H1 (cell line): ENCODE results near the gene ETV5. TPM values are rescaled to one million over a fixed set of nuclear protein-coding genes. Genes with fewer than 3 reads are reported as not detected.

Experiments used
- CTCF ChIA-PET: fragments of 300-600 bp; sonication (Branson Sonifier 250); formaldehyde crosslinking; loops from one replicate; lab custom pipeline; 2021; ENCODE audit not compliant: partially characterized antibody; lab: Charles Lee
- POLR2A ChIA-PET: fragments of 300-600 bp; sonication (Branson Sonifier 250); formaldehyde crosslinking; loops from one replicate; lab custom pipeline; 2021; ENCODE audit warnings: inconsistent platforms; ENCODE audit not compliant: partially characterized antibody; lab: Charles Lee
- DNase-seq, 2 experiments: peaks; one replicate each; pipeline versions ENCODE4 v3.0.0 to v3.0.0-alpha.2; 2010 to 2022; ENCODE audit warnings: low spot score in 2 of 2, low read depth in 1 of 2, mixed read lengths in 1 of 2
- FAIRE-seq: peaks from 2 replicates; lab custom pipeline; 2011; peaks lifted over from hg19 to GRCh38; lab: Jason Lieb, UNC
- H2AFZ ChIP-seq: 2 replicates; pipeline ENCODE4 v1.8.1; 2012; ENCODE audit warnings: low read length, inconsistent platforms
- H2AK5ac ChIP-seq: 2 replicates; pipeline ENCODE4 v1.6.1; 2013; ENCODE audit warnings: low read depth, low read length
- H2BK120ac ChIP-seq: replicated peaks from 2 replicates; pipeline ENCODE3; 2013; ENCODE audit warnings: low read depth, low read length, inconsistent platforms
- H2BK12ac ChIP-seq: 2 replicates; pipeline ENCODE4 v1.6.1; 2013; ENCODE audit warnings: low read depth, low read length
- H2BK15ac ChIP-seq: 2 replicates; pipeline ENCODE4 v1.6.1; 2013; ENCODE audit warnings: low read length
- H2BK20ac ChIP-seq: 2 replicates; pipeline ENCODE4 v1.6.1; 2013; ENCODE audit warnings: low read length
- H2BK5ac ChIP-seq: 2 replicates; pipeline ENCODE4 v1.6.1; 2013; ENCODE audit warnings: low read depth, low read length
- H3K14ac ChIP-seq: 2 replicates; pipeline ENCODE4 v1.6.1; 2013; ENCODE audit warnings: inconsistent platforms; ENCODE audit not compliant: insufficient read length
- H3K18ac ChIP-seq: 2 replicates; pipeline ENCODE4 v1.6.1; 2013; ENCODE audit warnings: low read length; ENCODE audit errors: extremely low read depth
- H3K23ac ChIP-seq: 2 replicates; pipeline ENCODE4 v1.6.1; 2013; ENCODE audit warnings: inconsistent platforms; ENCODE audit not compliant: insufficient read length
- H3K23me2 ChIP-seq: 2 replicates; pipeline ENCODE4 v1.6.1; 2013; ENCODE audit warnings: low read depth, low read length
- H3K27ac ChIP-seq: 2 replicates; pipeline ENCODE4 v1.6.1; 2011; ENCODE audit warnings: low read depth, low read length, inconsistent platforms
- H3K27me3 ChIP-seq, 4 experiments: replicated peaks in 1 of 4; 1 replicate in 1 of 4; 2 replicates in 3 of 4; pipeline versions ENCODE4 v1.6.1 to v1.8.1; 2011 to 2013; ENCODE audit warnings: low read length in 3 of 4, mild to moderate bottlenecking in 3 of 4, inconsistent platforms in 2 of 4, mixed read lengths in 2 of 4, moderate library complexity in 1 of 4; ENCODE audit not compliant: control insufficient read depth in 3 of 4, insufficient read depth in 3 of 4; ENCODE audit errors: extremely low read depth in 1 of 4
- H3K36me3 ChIP-seq, 4 experiments: 2 replicates each; pipeline versions ENCODE4 v1.6.1 to v1.8.1; 2011 to 2013; ENCODE audit warnings: mild to moderate bottlenecking in 4 of 4, low read length in 3 of 4, moderate library complexity in 2 of 4, control low read depth in 1 of 4, inconsistent platforms in 1 of 4; ENCODE audit not compliant: insufficient read depth in 4 of 4, control insufficient read depth in 2 of 4
- H3K4ac ChIP-seq: replicated peaks from 2 replicates; pipeline ENCODE3; 2013; ENCODE audit warnings: low read length, low read depth, mixed read lengths, inconsistent platforms; ENCODE audit not compliant: insufficient read length
- H3K4me1 ChIP-seq, 4 experiments: replicated peaks in 1 of 4; 1 replicate in 1 of 4; 2 replicates in 3 of 4; pipeline versions ENCODE4 v1.6.1 to v1.8.1; 2011 to 2013; ENCODE audit warnings: low read length in 3 of 4, inconsistent platforms in 2 of 4, mixed read lengths in 1 of 4; ENCODE audit not compliant: insufficient read depth in 4 of 4, control insufficient read depth in 3 of 4
- H3K4me2 ChIP-seq, 2 experiments: 2 replicates each; pipeline versions ENCODE4 v1.6.1 to v1.8.1; 2011 to 2013; ENCODE audit warnings: low read depth in 2 of 2, low read length in 2 of 2, control low read depth in 1 of 2, inconsistent platforms in 1 of 2, mild to moderate bottlenecking in 1 of 2; ENCODE audit not compliant: insufficient read depth in 1 of 2
- H3K4me3 ChIP-seq, 4 experiments: fragments of 200-600, 300-600 bp in 1 of 4; sonication (generic), shearing (Covaris generic), sonication (Bioruptor Twin) in 1 of 4; 2 replicates each; pipeline versions ENCODE4 v1.5.1 to v1.8.1; 2011 to 2016; ENCODE audit warnings: low read length in 4 of 4, low read depth in 3 of 4, control low read depth in 2 of 4, inconsistent platforms in 2 of 4, mild to moderate bottlenecking in 2 of 4, mixed read lengths in 1 of 4, moderate library complexity in 1 of 4; ENCODE audit not compliant: insufficient read depth in 2 of 4; ENCODE audit errors: extremely low read depth in 1 of 4
- H3K56ac ChIP-seq: replicated peaks from 2 replicates; pipeline ENCODE3; 2013; ENCODE audit warnings: low read depth, mild to moderate bottlenecking, mixed read lengths, low read length, inconsistent platforms; ENCODE audit not compliant: insufficient read length
- H3K79me1 ChIP-seq: 2 replicates; pipeline ENCODE4 v1.6.1; 2013; ENCODE audit warnings: low read depth, low read length, control low read depth
- H3K79me2 ChIP-seq, 2 experiments: 2 replicates each; pipeline versions ENCODE4 v1.6.1 to v1.8.1; 2012 to 2013; ENCODE audit warnings: low read length in 2 of 2, mild to moderate bottlenecking in 2 of 2, inconsistent platforms in 1 of 2; ENCODE audit not compliant: insufficient read depth in 2 of 2, control insufficient read depth in 1 of 2
- H3K9ac ChIP-seq, 4 experiments: replicated peaks in 1 of 4; 1 replicate in 1 of 4; 2 replicates in 3 of 4; pipeline versions ENCODE4 v1.6.1 to v1.8.1; 2011 to 2013; ENCODE audit warnings: low read depth in 3 of 4, low read length in 3 of 4, control low read depth in 2 of 4, mild to moderate bottlenecking in 2 of 4, moderate library complexity in 2 of 4, inconsistent platforms in 1 of 4; ENCODE audit errors: extremely low read depth in 1 of 4
- H3K9me3 ChIP-seq, 2 experiments: 2 replicates each; pipeline versions ENCODE4 v1.6.1 to v1.8.1; 2012 to 2013; ENCODE audit warnings: mild to moderate bottlenecking in 2 of 2, moderate library complexity in 2 of 2, control low read depth in 1 of 2, inconsistent platforms in 1 of 2, low read depth in 1 of 2, low read length in 1 of 2, mixed read lengths in 1 of 2; ENCODE audit not compliant: insufficient read depth in 2 of 2
- H4K20me1 ChIP-seq, 2 experiments: replicated peaks in 1 of 2; 2 replicates each; pipeline versions ENCODE3 to v1.8.1; 2011 to 2013; ENCODE audit warnings: inconsistent platforms in 2 of 2, low read length in 2 of 2, mild to moderate bottlenecking in 1 of 2; ENCODE audit not compliant: insufficient read depth in 2 of 2, control insufficient read depth in 1 of 2
- H4K5ac ChIP-seq: 2 replicates; pipeline ENCODE4 v1.6.1; 2013; ENCODE audit warnings: low read length, low read depth, mixed read lengths, inconsistent platforms; ENCODE audit not compliant: insufficient read length
- H4K8ac ChIP-seq: 2 replicates; pipeline ENCODE4 v1.8.0; 2013; ENCODE audit warnings: mild to moderate bottlenecking, moderate library complexity, low read length, inconsistent platforms; ENCODE audit not compliant: insufficient read depth; ENCODE audit errors: extremely low read depth
- H4K91ac ChIP-seq: replicated peaks from 2 replicates; pipeline ENCODE3; 2013; ENCODE audit warnings: low read length, mixed read lengths, inconsistent platforms; ENCODE audit not compliant: insufficient read length
- CEBPB ChIP-seq: IDR thresholded peaks from 2 replicates; pipeline ENCODE4 v1.6.1; 2012; ENCODE audit warnings: low read depth, low read length
- HDAC2 ChIP-seq, 2 experiments: fragments of 300-600 bp in 1 of 2; sonication (generic) in 1 of 2; IDR thresholded peaks; 2 replicates each; pipeline ENCODE4 v1.6.1; 2011 to 2012; ENCODE audit warnings: low read depth in 2 of 2, low read length in 2 of 2, mild to moderate bottlenecking in 2 of 2, moderate library complexity in 2 of 2, borderline replicate concordance in 1 of 2, inconsistent platforms in 1 of 2
- JUND ChIP-seq: IDR thresholded peaks from 2 replicates; pipeline ENCODE4 v1.6.1; 2011; ENCODE audit warnings: mild to moderate bottlenecking, improper control_type of control experiment, low read length
- WGBS, 2 experiments: shearing (Covaris generic) in 1 of 2; methylation state at CpG; one replicate each; pipeline versions ENCODE4 v1.1.6 to v1.1.7; 2013 to 2015; ENCODE audit warnings: low lambda C conversion rate in 2 of 2, mixed read lengths in 2 of 2, inconsistent platforms in 1 of 2, low coverage in 1 of 2, missing lambda C conversion rate in 1 of 2; ENCODE audit not compliant: insufficient replicate concordance in 2 of 2, insufficient coverage in 1 of 2, insufficient read length in 1 of 2; ENCODE audit errors: extremely low coverage in 1 of 2, missing lambda C conversion rate in 1 of 2; 5-methylcytosine and 5-hydroxymethylcytosine counted together
- polyA plus RNA-seq, 7 experiments: library from polyadenylated mRNA; depleted of rRNA in 3 of 7; stranded (reverse) in 5 of 7; unstranded in 2 of 7; fragments of >200 nt in 5 of 7; fragments of 200-250 nt in 2 of 7; gene quantifications; 1 replicate in 5 of 7; 2 replicates in 1 of 7; 4 replicates in 1 of 7; pipeline versions ENCODE4 v1.2.1 to v1.2.3, GENCODE V29; 2011 to 2013; ENCODE audit warnings: missing spikeins in 2 of 7, mixed read lengths in 2 of 7
- total RNA-seq: library from RNA; stranded (reverse); fragmentation: NEBNext Ultra II Directional; extraction: Animal tissue kit (Norgen Biotek cat#: 25700); gene quantifications from 2 replicates; pipeline ENCODE4 v1.2.1, GENCODE V29; 2021

Gene ETV5
- total and polyA plus RNA-seq, 2 of the 8 experiments (the other 6 are each of a cell fraction or from before 2014, with no cell fraction given) = 13.1 to 36.9 TPM

- ChIA-PET CTCF (interaction anchor here (0.6 to 1.6 kb wide), 5 partner anchors 22 to 410 kb away, joined by 3 to 4 read pairs (median 3); no protein-coding TSS in a partner anchor), POLR2A (interaction anchor here (0.6 to 1.4 kb wide), 4 partner anchors 10 to 679 kb away, joined by 3 to 8 read pairs (median 6); no protein-coding TSS in a partner anchor)
- no peaks in the 10 kb centered on the region for H3K9me3 ChIP-seq
- H3K23ac ChIP-seq = no peak overlapping the region
- no peak overlapping the region for H3K4me3 ChIP-seq
- H4K8ac ChIP-seq = no peak overlapping the region
- H2BK20ac ChIP-seq = no peak overlapping the region
- no peak overlapping the region for H2AFZ ChIP-seq
- peaks cover 0 to 21% of the 10 kb centered on the region in 2 experiments; a peak in 2 of 4 replicates for H3K79me2 ChIP-seq
- H3K4me2 ChIP-seq = no peak overlapping the region
- peaks cover 0 to 35% (median 19%) of the 10 kb centered on the region in 4 experiments; a peak in 5 of 7 replicates for H3K27me3 ChIP-seq
- H3K56ac ChIP-seq = no peak overlapping the region
- H3K4me1 ChIP-seq = peaks cover 4 to 13% (median 9%) of the 10 kb centered on the region in 4 experiments; a peak in 6 of 7 replicates
- H3K9ac ChIP-seq = no peak overlapping the region
- FAIRE-seq (no peak), DNase-seq (no peak)
- H2BK5ac ChIP-seq = no peak overlapping the region
- H3K23me2 ChIP-seq = peaks cover 4% of the 10 kb centered on the region; the same call in 1 of the 2 replicates
- H3K18ac ChIP-seq = no peak overlapping the region
- no peak overlapping the region for H3K4ac ChIP-seq
- no peak overlapping the region for H2AK5ac ChIP-seq
- no peak overlapping the region for H4K5ac ChIP-seq
- H2BK15ac ChIP-seq = no peak overlapping the region
- TF ChIP-seq HDAC2 (IDR thresholded peaks at IDR 0.05; ENCODE audit: borderline replicate concordance in 1 of 2, low read depth in 2 of 2, low read length in 2 of 2) (no peak), JUND (no peak), CEBPB (no peak)
- H2BK12ac ChIP-seq = no peak overlapping the region
- peaks cover 0 to 3% of the 10 kb centered on the region in 2 experiments for H4K20me1 ChIP-seq
- no peak overlapping the region for H4K91ac ChIP-seq
- no peak overlapping the region for H3K27ac ChIP-seq
- H2BK120ac ChIP-seq = no peak overlapping the region
- 71% methylated on average over 4 of the region's 4 CpGs; no CpG with 5 or more reads in 1 of the 2 experiments for WGBS, 2 experiments
- no peaks in the 10 kb centered on the region; a peak in 1 of 8 replicates for H3K36me3 ChIP-seq
- H3K14ac ChIP-seq = no peak overlapping the region
- no peaks in the 10 kb centered on the region for H3K79me1 ChIP-seq
Observed at GRCh38 chr3:186102687-186103086, 6.2 kb downstream of the ETV5 start.
